Fibroblast of gingiva (primary cell): ENCODE measurements around the gene DOCK11.
"Not testable (repeated sequence)": the region's sequence is repeated elsewhere in the genome, so short reads cannot be mapped to it uniquely, and the experiment has no call there.

Experiments
- DNase-seq: peaks from one replicate; pipeline ENCODE4 v3.0.0-alpha.2; 2011; ENCODE audit warnings: low read depth

DOCK11 gene

GRCh38 chrX:118495061-118495921 is at the start of gene DOCK11:
TSS of gene DOCK11 (plus strand) at chrX:118495815. CDS start at chrX:118495972, 157 bp downstream.
- peak; percentile 91 for DNase-seq

GRCh38 chrX:118448273-118448783 is 47.3 kb upstream of the DOCK11 start:
- peak; percentile 46 for DNase-seq

- no peak for DNase-seq
Observed at GRCh38 chrX:118455013-118455412, 40.6 kb upstream of the DOCK11 start.

- peak; percentile 44 for DNase-seq
Observed at GRCh38 chrX:118459494-118459893, 36.1 kb upstream of the DOCK11 start.

GRCh38 chrX:118464501-118464900 is 31.1 kb upstream of the DOCK11 start:
- no peak for DNase-seq

- DNase-seq = no peak
Observed at GRCh38 chrX:118468122-118468521, 27.5 kb upstream of the DOCK11 start.

- not testable (repeated sequence) for DNase-seq
Observed at GRCh38 chrX:118470721-118471347, 24.8 kb upstream of the DOCK11 start.

- no peak for DNase-seq
Observed at GRCh38 chrX:118474586-118474985, 21.0 kb upstream of the DOCK11 start.

- DNase-seq = no peak
Observed at GRCh38 chrX:118475903-118476302, 19.7 kb upstream of the DOCK11 start.

GRCh38 chrX:118480172-118480571 is 15.4 kb upstream of the DOCK11 start:
- peak; percentile 64 for DNase-seq

GRCh38 chrX:118482384-118482783 is 13.2 kb upstream of the DOCK11 start:
- DNase-seq = not testable (repeated sequence)

- no peak for DNase-seq
Observed at GRCh38 chrX:118484216-118484903, 11.3 kb upstream of the DOCK11 start.

GRCh38 chrX:118486693-118487092 is 8.9 kb upstream of the DOCK11 start:
- not testable (repeated sequence) for DNase-seq

GRCh38 chrX:118493016-118493415 is 2.6 kb upstream of the DOCK11 start:
- no peak for DNase-seq

- no peak for DNase-seq
Observed at GRCh38 chrX:118493653-118494297, 1.8 kb upstream of the DOCK11 start.

GRCh38 chrX:118495958-118496762 is 545 bp downstream of the DOCK11 start:
- DNase-seq = no peak

- DNase-seq = no peak
Observed at GRCh38 chrX:118496763-118497079, 1.1 kb downstream of the DOCK11 start.

GRCh38 chrX:118497180-118497818 is 1.7 kb downstream of the DOCK11 start:
- no peak for DNase-seq

GRCh38 chrX:118498351-118498750 is 2.7 kb downstream of the DOCK11 start:
- no peak for DNase-seq

- no peak for DNase-seq
Observed at GRCh38 chrX:118498755-118499154, 3.1 kb downstream of the DOCK11 start.

GRCh38 chrX:118499295-118499694 is 3.7 kb downstream of the DOCK11 start:
- no peak for DNase-seq
